Stimulated activated CD4-positive, alpha-beta T cell treated with anti-CD3 and anti-CD28 coated beads, Interleukin-15, amount 100 ng/mL, for 24 hours (primary cell): ENCODE measurements around the gene GALR2.
"Not testable (repeated sequence)": the region's sequence is repeated elsewhere in the genome, so short reads cannot be mapped to it uniquely, and the experiment has no call there.

ENCODE experiments used
- DNase-seq: peaks from one replicate; pipeline ENCODE4 v3.0.0-alpha.2; 2020

The GALR2 gene

GRCh38 chr17:76050538-76051467, 23.8 kb upstream of the GALR2 start:
- no peak for DNase-seq

DNA sequence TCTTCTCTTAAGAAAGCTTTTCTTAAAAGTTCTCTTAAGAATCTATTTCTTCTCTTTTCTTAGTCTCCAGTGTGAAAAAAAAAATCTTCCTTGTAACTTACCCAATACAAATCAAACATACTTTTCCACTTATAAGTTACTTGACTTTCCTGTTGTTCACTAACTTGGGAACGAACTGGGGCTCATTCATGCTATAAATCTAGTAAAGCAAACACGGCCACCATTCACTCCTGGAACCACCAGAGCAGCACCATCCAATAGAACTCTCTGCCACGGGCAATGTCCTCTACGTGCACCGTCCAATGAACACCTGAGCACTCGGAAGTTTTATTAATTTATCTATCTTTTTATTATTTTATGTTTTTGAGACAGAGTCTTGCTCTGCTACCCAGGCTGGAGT, 23.0 kb upstream of the GALR2 start:
- no peak for DNase-seq

DNA sequence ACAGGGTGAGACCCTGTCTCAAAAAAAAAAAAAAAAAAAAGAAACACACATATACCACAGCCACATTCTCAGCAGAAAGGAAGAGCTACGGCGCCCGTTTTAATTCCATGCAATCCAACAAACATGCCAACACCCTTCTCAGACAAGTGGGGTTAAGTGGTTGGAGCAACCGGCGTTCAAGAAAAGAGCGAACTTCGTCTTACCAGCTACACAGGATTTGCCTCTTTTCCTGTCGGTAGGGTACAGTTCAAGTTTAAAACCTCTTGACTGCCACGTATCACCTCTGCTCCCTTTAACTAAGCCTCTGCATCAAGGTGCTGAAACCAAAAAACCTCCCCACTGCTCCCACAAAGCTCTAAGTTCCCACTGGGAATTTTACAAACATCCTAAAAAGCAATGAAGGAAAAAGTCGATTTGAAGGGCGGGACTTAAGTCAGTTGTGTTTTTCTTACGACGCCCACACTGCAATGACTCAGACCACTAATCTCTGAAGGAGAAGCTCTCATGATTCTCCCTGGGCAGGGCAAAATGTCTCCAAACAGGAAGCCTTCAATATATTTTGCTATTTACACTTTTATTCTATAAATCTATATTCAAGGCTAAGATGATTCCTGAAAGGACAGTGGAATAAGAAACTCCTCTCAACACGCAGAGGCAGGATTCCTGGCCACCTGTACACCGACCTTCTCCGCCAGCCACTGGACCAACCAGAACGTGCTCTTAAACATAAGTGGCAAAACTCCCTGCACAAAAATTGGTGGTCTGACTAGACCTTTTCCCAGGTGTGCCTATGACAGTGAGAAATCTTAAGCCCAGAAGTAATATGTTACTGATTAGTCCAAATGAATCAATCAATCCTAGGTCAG, 21.1 kb upstream of the GALR2 start:
- peak; percentile 45 for DNase-seq

DNA sequence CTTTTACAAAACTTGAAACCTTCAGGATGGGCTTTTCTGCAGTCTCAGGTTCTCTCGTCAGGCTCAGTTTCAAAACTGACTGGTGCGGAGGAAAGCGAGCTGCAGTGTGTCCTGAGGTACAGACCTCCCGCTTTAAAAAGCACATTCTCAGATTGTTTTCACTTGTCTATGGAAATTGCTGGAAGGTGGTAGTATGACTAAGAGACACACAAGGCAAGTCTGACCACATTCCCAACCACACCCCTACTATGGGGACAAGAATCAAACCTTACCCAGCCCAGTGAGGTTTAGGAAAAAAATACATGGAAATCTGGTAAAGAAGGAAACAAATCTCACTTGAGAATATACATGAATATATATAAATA, 20.5 kb upstream of the GALR2 start:
- DNase-seq: no peak

GRCh38 chr17:76056882-76057281, 17.7 kb upstream of the GALR2 start:
- DNase-seq: no peak

DNA sequence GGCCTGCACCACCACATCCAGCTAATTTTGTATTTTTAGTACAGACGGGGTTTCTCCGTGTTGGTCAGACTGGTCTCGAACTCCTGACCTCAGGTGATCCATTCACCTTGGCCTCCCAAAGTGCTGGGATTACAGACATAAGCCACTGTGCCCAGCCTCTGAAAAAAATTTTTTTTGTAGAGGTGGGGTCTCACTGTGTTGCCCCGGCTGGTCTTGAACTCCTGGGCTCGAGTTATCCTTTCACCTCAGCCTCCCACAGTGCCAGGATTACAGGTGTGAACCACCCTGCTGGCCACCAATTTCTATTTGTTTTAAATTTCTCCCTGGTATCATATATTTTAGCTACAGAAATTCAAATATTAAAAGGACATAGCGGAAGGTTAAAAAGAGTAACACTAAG, 16.3 kb upstream of the GALR2 start:
- DNase-seq: not testable (repeated sequence)

DNA sequence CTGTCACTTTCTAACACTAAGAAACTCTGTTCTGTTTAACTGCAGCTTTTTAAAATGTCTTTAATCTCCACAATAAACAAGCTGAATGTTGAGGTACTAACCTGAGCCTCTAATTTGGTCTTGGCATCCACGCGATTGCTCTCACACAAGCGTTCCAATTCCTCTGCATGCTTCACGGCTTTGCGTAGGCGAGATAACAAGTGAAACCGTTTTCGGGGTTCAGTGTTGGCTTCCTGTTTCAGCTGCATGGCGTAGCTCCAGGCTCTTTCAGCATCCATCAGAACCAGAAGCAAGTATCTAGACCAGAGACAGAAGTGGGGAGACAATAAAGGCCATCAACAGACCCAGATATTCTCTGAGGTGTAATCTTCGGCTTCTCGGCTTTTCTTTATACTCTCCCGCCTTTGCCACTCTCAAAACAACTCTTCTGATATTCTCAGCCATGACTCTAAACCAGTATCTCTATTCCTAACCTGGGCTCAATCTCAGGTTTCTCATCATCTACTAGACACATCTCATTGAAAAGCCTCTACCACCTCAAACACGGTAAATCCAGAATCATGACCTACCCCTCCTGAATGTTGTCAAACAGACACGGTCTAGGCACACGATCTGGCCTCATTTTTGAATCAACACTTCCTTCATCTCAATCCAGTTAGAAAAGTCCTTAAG, 10.6 kb upstream of the GALR2 start:
- DNase-seq: peak; percentile 77

DNA sequence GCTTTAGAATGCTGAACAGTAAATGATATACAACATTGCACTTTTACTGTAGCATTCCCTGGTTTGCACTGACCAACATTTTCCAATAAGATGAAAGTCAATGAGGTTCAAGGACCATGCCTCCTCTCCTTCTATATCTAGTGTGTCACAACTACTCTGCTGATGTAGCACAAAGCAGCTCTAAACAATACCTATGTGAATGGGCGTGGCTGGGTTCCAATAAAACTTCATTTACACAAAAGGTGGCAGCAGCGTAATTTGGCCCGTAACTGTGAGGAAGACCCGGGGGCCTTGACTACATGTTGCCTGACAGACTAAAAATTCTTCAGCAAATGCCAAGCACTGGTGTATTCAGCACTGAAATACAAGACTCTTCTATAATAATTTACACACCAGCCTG, 8.8 kb upstream of the GALR2 start:
- DNase-seq: no peak

GRCh38 chr17:76071531-76072147, 2.9 kb upstream of the GALR2 start:
- peak; percentile 48 for DNase-seq

DNA sequence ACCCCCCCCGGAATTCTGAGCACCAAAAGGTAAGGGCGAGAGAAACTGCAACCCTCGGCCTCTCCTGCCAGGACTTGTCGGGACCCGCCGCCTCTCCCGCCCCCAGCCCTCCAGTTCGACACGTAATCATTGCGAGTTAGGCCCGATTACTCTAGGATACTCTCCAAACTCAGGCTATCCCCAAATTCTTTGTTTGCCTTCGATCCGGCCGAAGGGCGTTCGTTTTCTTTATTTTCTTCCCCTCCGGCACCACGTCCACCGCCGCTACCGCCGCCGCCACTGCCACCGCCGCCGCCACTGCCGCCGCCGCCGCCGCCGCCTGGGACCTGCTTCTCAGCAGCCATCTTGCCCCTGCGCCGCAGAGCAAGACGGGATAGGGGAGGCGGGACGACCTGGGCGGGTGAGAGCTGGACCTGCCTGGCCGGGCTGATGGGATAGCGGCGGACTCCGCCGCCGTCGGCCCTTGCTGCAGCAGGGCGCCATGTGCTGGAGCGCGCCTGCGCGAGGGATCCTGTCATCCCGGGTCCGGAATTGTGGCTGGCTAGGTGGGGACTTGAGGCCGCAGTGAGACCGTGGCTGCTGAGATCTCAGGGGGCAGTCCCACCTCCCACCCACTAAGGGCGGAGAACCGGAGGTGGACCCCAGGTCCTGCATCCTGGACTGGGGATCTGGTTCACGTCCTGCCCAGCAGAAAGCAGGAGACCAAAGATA, 2.3 kb upstream of the GALR2 start, which contains the start of gene SRP68:
TSS of gene SRP68 (minus strand) at position 370 of the 711 bp plus-strand sequence. CDS start at position 344, 26 bp downstream.
- peak; percentile 91 for DNase-seq

DNA sequence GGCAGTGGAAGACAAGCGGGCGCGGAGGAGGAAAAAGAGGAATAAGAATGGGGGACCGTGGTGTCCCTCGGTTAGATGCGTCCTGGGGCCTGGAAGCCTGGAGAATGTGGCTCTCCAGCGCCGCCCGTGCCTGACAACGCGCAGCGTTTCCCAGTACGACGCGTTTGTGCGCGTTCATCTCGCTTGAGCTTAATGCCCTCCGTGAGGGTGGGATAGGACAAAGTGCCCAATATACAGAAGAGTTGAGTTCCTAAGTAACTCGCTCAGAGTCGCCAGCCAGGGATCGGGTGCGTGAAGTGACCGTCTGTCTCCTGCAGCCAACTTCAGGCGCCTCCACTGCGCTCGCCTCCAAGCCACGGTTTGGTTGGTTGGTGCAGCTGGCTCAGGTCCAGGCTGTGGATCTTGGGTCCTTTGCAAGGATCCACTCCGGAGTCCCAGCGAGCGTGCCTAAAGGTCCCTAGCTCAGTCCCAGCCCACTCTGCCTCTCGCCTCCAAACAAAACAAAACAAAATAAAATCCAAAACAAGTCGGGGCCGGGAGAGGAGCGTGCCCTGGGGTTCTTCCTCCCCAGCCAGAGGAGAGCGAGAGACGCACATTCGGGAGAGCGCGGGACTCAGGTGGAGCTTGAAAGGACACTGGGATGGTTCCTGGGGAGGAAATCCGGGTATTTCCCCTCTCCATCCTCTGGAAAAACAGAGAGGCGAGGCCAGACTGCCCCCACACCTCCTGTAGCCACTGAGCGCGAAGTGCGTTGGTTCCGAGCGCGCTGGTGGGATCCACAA, 974 bp downstream of the GALR2 start:
- peak; percentile 54 for DNase-seq

GRCh38 chr17:76076146-76076764, 1.7 kb downstream of the GALR2 start:
- peak; percentile 25 for DNase-seq

- peak; percentile 54 for DNase-seq
These were observed 2.4 kb downstream of the GALR2 start for GRCh38 chr17:76076765-76077583.

- no peak for DNase-seq
These were observed 3.1 kb downstream of the GALR2 start for GRCh38 chr17:76077584-76078110.

DNA sequence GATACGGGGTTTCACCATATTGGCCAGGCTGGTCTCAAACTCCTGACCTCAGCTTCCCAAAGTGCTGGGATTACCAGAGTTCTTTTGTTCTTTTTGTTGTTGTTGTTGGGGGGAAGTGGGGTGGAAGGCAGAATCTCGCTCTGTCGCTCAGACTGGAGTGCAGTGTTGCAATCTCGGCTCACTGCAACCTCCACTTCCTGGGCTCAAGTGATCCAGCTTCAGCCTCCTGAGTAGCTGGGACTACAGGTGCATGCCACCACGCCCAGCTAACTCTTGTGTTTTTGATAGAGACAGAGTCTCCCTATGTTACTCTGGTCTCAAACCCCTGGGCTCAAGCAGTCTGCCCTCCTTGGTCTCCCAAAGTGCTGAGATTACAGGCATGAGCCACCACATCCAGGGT, 3.8 kb downstream of the GALR2 start:
- DNase-seq: not testable (repeated sequence)

DNA sequence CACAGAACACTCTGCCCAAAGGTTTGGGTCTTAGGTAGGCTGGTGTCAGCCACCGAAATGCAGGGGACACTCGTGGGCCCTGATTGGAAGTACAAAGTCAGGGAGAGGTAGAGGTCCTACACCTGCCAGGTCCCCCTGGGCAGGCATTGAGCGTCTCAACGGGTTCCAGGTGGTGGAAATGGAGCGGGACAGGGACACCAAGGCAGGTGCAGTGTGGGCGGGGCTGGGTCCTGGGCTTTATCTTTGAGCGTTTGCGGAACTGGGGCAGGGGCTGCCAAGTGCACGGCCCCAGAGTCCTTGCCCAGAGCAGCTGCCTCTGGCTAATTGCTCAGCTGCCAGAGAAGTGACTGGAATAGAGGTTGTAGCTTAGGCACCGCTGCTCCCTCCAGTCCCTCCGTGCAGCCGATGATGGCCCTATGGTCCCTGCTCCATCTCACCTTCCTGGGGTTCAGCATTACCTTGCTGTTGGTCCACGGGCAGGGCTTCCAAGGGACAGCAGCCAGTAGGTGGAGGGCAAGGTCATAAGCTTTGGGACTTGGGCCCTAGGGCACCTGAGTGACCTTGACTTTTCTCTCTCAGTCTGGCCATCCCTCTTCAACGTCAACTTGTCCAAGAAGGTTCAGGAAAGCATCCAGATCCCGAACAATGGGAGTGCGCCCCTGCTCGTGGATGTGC, 4.4 kb downstream of the GALR2 start, which contains the start of gene ZACN:
TSS of gene ZACN (plus strand) at position 323 of the 675 bp plus-strand sequence. CDS start at position 406, 83 bp downstream.
- DNase-seq: peak; percentile 12

- DNase-seq: peak; percentile 19
These were observed 5.0 kb downstream of the GALR2 start for GRCh38 chr17:76079535-76079955.

DNA sequence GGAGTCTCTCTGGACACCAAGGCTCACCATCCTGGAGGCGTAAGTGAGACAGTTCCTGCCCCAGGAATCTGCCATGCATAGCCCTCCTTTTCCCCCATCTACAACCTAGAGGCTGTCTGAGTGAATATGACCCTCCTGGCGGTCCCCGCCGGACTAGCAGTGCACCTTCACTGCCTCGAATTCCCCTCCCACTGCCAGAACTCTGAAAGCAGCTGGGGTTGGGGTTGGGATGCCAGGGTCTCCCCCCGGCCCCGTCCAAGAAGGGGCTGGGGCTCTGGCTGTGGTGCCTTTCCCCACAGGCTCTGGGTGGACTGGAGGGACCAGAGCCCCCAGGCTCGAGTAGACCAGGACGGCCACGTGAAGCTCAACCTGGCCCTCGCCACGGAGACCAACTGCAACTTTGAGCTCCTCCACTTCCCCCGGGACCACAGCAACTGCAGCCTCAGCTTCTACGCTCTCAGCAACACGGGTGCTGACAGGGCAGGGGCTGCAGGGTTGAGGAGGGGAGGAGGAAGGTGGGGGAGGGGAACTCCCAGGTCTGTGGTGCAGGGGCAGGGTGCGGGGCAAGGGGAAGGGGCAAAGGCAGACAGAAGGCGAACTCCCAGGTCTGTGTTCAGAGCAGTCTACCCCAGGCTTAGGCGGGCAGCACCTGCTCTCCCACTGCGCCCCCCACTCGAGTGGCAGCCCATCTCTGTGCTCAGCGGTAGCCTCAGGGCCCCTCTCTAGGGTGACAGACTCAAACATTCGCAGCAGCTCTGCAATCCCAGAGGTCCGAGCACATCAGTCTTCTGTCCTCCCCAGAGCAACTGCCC, 5.6 kb downstream of the GALR2 start:
- peak; percentile 37 for DNase-seq
